Activated CD8-positive, alpha-beta T cell treated with anti-CD3 and anti-CD28 coated beads, Interleukin-2, amount 10 ng/mL, durations not matched to agents 7 days and 5 days (primary cell): ENCODE data around the gene WDR62. TPM values are rescaled to one million over a fixed set of nuclear protein-coding genes. Genes with fewer than 3 reads are reported as not detected.
A peak's percentile ranks its signal among the peaks of the same experiment; 100 is the strongest.

Source experiments
- ATAC-seq: fragments of 150-1000 bp; cut with Tn5 transposase; one replicate; pipeline ENCODE4 v1.10.0; 2021; ENCODE audit warnings: moderate library complexity
- CTCF ChIA-PET: fragments of 350-600 bp; sonication (Branson Sonifier 250); formaldehyde crosslinking; loops from one replicate; lab custom pipeline; 2021; ENCODE audit warnings: antibody characterized with exemption; lab: Charles Lee
- POLR2A ChIA-PET: fragments of 350-600 bp; sonication (Branson Sonifier 250); formaldehyde crosslinking; loops from one replicate; lab custom pipeline; 2021; ENCODE audit warnings: antibody characterized with exemption; lab: Charles Lee
- DNase-seq: peaks from one replicate; pipeline ENCODE4 v3.0.0-alpha.2; 2020
- H3K27ac Mint-ChIP-seq: one replicate; pipeline ENCODE4 v1.8.0; 2021; ENCODE audit warnings: mild to moderate bottlenecking, mixed read lengths
- H3K27me3 Mint-ChIP-seq: one replicate; pipeline ENCODE4 v1.8.0; 2021; ENCODE audit warnings: low read depth, mixed read lengths
- H3K36me3 Mint-ChIP-seq: one replicate; pipeline ENCODE4 v1.8.0; 2021; ENCODE audit warnings: low read depth, mixed read lengths
- H3K4me1 Mint-ChIP-seq: one replicate; pipeline ENCODE4 v1.8.0; 2021; ENCODE audit warnings: low read depth, mixed read lengths
- H3K4me3 Mint-ChIP-seq: one replicate; pipeline ENCODE4 v1.8.0; 2021; ENCODE audit warnings: mild to moderate bottlenecking, mixed read lengths
- H3K9me3 Mint-ChIP-seq: one replicate; pipeline ENCODE4 v1.8.0; 2022; ENCODE audit warnings: mixed read lengths; ENCODE audit not compliant: insufficient read depth
- total RNA-seq, 2 experiments: library from RNA; stranded (reverse); gene quantifications; one replicate each; pipeline ENCODE4 v1.2.3, GENCODE V29; 2021

The WDR62 gene
- total RNA-seq = 10 to 100 TPM; 43.6 to 44.5 TPM

GRCh38 chr19:36054733-36055686 lies at the start of gene WDR62:
Gene WDR62, plus strand, starts transcription at chr19:36054897. Its CDS starts 75 bp downstream, at chr19:36054972.
- peaks cover 44% of the 10 kb centered on the region for H3K4me1 Mint-ChIP-seq
- peaks cover 32% of the 10 kb centered on the region for H3K36me3 Mint-ChIP-seq
- DNase-seq (peak; percentile 96), ATAC-seq (peak; percentile 82)
- H3K9me3 Mint-ChIP-seq = no peaks in the 10 kb centered on the region
- CTCF ChIA-PET = interaction anchor here (1.0 to 1.8 kb wide), 7 partner anchors 41 to 236 kb away, joined by 3 to 8 read pairs (median 4); partner anchors contain the start of genes ALKBH6 and SDHAF1
- H3K27me3 Mint-ChIP-seq = no peaks in the 10 kb centered on the region
- POLR2A ChIA-PET = interaction anchor here (0.7 to 1.4 kb wide), 8 partner anchors 11 to 105 kb away, joined by 3 to 6 read pairs (median 3); partner anchors contain the start of genes ALKBH6, POLR2I and TBCB
- peak within 1 kb of the TSS; percentile 97 for H3K4me3 Mint-ChIP-seq
- H3K27ac Mint-ChIP-seq = peak within 1 kb of the TSS; percentile 97

GRCh38 chr19:36006955-36007354 lies 47.7 kb upstream of the WDR62 start:
- Mint-ChIP-seq H3K4me1 (peaks cover 10% of the 10 kb centered on the region), H3K27ac (no peak overlapping the region), H3K27me3 (no peaks in the 10 kb centered on the region), H3K9me3 (no peaks in the 10 kb centered on the region), H3K4me3 (no peak overlapping the region), H3K36me3 (peaks cover 13% of the 10 kb centered on the region)
- CTCF ChIA-PET = no interaction called here
- POLR2A ChIA-PET = no interaction called here
- ATAC-seq (no peak), DNase-seq (no peak)

GRCh38 chr19:36008336-36008978 lies 46.2 kb upstream of the WDR62 start, which contains the start of gene SYNE4:
Gene SYNE4, minus strand, starts transcription at chr19:36008813. Its CDS starts 132 bp downstream, at chr19:36008681.
- peak within 1 kb of the TSS; percentile 48 for H3K4me3 Mint-ChIP-seq
- H3K36me3 Mint-ChIP-seq = peaks cover 9% of the 10 kb centered on the region
- peak within 1 kb of the TSS; percentile 51 for H3K27ac Mint-ChIP-seq
- H3K4me1 Mint-ChIP-seq = peaks cover 19% of the 10 kb centered on the region
- ATAC-seq (no peak), DNase-seq (no peak)
- no peaks in the 10 kb centered on the region for H3K9me3 Mint-ChIP-seq
- no peaks in the 10 kb centered on the region for H3K27me3 Mint-ChIP-seq
- CTCF ChIA-PET = no interaction called here
- POLR2A ChIA-PET = no interaction called here

DNA sequence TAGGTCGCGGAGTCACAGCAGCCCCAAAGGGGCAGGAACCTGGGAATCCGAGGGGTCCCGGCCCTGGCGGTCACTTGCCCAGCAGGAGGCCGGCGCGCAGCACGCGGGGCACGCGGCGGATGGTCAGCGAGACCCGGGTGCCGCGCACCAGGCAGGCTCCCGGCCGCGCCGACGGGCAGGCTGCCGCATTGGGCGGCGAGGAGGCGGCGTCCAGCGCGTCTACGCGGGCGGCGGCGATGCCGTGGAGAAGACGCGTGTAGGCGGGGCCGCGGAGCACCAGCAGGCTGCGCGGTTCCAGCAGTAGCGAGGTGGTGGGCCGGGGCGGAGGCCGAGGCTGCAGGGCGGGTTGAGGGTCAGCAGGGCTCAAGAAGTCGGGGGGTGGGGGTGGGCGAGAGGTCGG lies 45.5 kb upstream of the WDR62 start:
- no peaks in the 10 kb centered on the region for H3K9me3 Mint-ChIP-seq
- peak; percentile 14 for ATAC-seq
- DNase-seq = peak; percentile 51
- CTCF ChIA-PET = no interaction called here
- no peaks in the 10 kb centered on the region for H3K27me3 Mint-ChIP-seq
- POLR2A ChIA-PET = no interaction called here
- peaks cover 9% of the 10 kb centered on the region for H3K36me3 Mint-ChIP-seq
- H3K4me3 Mint-ChIP-seq = peak overlapping the region; percentile 29
- peaks cover 24% of the 10 kb centered on the region for H3K4me1 Mint-ChIP-seq
- peak overlapping the region; percentile 51 for H3K27ac Mint-ChIP-seq

DNA sequence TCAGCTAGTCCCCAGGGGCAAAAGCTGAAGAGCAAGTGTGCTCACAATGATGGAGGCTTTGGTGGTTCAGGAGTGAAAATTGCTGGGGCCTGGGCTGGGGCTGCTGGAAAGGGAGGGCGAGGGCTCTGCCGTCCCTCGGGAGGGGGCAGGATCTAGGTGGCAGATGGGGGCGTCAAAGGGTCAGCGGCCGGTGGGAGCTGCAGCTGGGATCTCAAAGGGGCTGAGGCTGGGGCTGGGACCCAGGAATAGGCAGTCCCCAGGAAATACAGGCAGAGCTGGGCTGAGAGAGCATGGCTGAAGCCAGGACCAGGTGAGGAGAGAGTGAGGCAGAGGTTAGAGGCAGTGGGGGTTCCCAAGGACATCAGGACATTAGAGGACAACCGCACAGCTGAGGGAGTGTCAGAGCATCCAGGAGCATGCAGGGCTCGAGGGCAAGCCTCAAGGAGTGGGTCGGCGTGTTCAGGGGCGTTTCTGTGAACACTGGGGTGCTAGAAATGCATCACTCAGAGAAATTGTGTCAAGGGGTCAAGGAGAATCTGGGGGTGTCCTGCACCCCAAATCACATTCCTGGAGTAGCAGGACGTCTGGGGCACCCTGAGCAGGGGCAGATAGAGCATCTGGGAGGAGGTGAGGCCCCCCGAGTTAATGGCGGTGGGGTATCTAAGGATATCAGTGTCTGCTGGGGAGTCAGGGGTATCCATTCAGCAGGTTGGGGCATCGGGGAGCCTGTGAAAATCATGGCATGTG lies 44.9 kb upstream of the WDR62 start:
- Mint-ChIP-seq H3K9me3 (no peaks in the 10 kb centered on the region), H3K27me3 (no peaks in the 10 kb centered on the region), H3K4me1 (peaks cover 29% of the 10 kb centered on the region), H3K36me3 (peaks cover 7% of the 10 kb centered on the region), H3K4me3 (peak overlapping the region; percentile 29), H3K27ac (peak overlapping the region; percentile 51)
- DNase-seq = no peak
- CTCF ChIA-PET = no interaction called here
- no peak for ATAC-seq
- POLR2A ChIA-PET = no interaction called here

DNA sequence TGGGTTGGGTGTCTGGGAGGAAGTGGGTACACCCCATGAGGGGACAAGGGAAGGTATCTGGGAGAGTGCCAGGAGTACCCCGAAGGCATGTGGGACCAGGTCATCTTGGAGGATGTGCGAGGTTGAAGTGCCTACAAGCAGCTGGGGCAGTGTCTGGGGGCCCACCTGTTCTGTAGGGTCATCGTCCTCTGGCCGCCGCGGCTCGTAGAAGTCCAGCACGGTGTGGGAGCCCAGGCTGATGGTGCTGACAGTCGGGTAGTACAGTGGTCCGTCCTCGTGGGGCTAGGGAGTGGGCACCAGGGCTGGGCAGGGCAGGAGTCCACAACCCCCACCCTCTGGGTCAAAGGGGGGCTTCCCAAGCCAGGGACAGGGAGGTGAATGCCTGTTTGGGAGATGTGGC lies 44.3 kb upstream of the WDR62 start:
- no peaks in the 10 kb centered on the region for H3K27me3 Mint-ChIP-seq
- no peak overlapping the region for H3K4me3 Mint-ChIP-seq
- POLR2A ChIA-PET = no interaction called here
- CTCF ChIA-PET = no interaction called here
- H3K27ac Mint-ChIP-seq = no peak overlapping the region
- ATAC-seq = no peak
- H3K36me3 Mint-ChIP-seq = peaks cover 7% of the 10 kb centered on the region
- peaks cover 35% of the 10 kb centered on the region for H3K4me1 Mint-ChIP-seq
- no peaks in the 10 kb centered on the region for H3K9me3 Mint-ChIP-seq
- no peak for DNase-seq

DNA sequence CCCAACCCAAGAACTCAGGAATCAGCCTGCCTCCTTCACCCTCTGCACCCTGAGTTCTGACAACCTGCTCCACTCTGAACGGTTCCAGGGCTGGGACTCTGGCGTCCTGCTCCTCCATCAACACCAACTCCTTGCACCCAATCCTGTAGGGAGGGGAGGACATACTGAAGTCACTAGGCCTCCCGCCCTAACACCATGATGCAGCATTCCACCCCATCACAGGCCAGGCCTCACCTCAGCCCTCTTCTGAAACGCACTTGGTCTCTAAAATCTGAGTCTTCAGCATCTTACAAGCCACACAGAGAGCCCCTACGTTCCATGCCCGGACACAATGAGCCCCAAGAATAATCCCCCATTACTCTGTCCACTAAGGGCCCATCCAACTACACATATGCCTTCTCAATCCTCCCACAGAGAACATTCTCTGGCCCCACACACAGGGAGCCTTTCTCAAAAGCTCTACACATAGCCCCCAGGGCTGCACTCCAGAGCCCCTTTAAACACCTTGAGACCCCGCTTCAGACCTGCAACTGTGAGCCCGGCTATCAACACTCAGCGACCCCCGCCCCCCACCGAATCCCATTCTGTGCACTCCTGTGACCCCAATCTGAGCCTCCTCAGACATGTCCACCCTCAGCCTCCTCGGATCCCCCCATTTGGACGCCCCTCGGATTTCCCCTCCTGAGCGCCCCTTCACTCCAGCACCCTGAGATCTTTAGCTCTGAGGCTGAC lies 41.3 kb upstream of the WDR62 start:
- Mint-ChIP-seq H3K27ac (peak overlapping the region; percentile 97), H3K36me3 (peaks cover 11% of the 10 kb centered on the region), H3K9me3 (no peaks in the 10 kb centered on the region), H3K4me1 (peaks cover 42% of the 10 kb centered on the region), H3K4me3 (peak overlapping the region; percentile 96), H3K27me3 (no peaks in the 10 kb centered on the region)
- ChIA-PET POLR2A (interaction anchor here (0.8 to 1.7 kb wide), 6 partner anchors 8 to 110 kb away, joined by 3 to 9 read pairs (median 4); partner anchors contain the start of gene SDHAF1), CTCF (interaction anchor here (1.0 to 1.8 kb wide), 3 partner anchors 19 to 131 kb away, joined by 3 to 6 read pairs (median 4); partner anchors contain the start of genes SDHAF1, THAP8 and WDR62)
- ATAC-seq = no peak
- DNase-seq = no peak

GRCh38 chr19:36014012-36014924 lies 40.4 kb upstream of the WDR62 start, which contains the start of gene ALKBH6:
Gene ALKBH6, minus strand, starts transcription at chr19:36014213. Its CDS starts 816 bp downstream, at chr19:36013397.
- DNase-seq = peak; percentile 100
- POLR2A ChIA-PET = interaction anchor here (0.7 to 1.7 kb wide), 8 partner anchors 9 to 126 kb away, joined by 3 to 9 read pairs (median 4); partner anchors contain the start of genes CAPNS1 and SDHAF1

GRCh38 chr19:36019061-36019670 lies 35.5 kb upstream of the WDR62 start:
- DNase-seq = no peak
- ChIA-PET POLR2A (no interaction called here), CTCF (no interaction called here)
- Mint-ChIP-seq H3K9me3 (no peaks in the 10 kb centered on the region), H3K4me3 (no peak overlapping the region), H3K27me3 (no peaks in the 10 kb centered on the region), H3K4me1 (peaks cover 18% of the 10 kb centered on the region), H3K27ac (no peak overlapping the region), H3K36me3 (peaks cover 18% of the 10 kb centered on the region)
- ATAC-seq = no peak

More at GRCh38 chr19:36014012-36014924, 40.4 kb upstream of the WDR62 start, which contains the start of gene ALKBH6:
- H3K27ac Mint-ChIP-seq = peak within 1 kb of the TSS; percentile 97
- H3K36me3 Mint-ChIP-seq = peaks cover 13% of the 10 kb centered on the region
- ATAC-seq = peak; percentile 99
- no peaks in the 10 kb centered on the region for H3K9me3 Mint-ChIP-seq
- peak within 1 kb of the TSS; percentile 96 for H3K4me3 Mint-ChIP-seq
- CTCF ChIA-PET = interaction anchor here (1.0 to 1.8 kb wide), 3 partner anchors 20 to 132 kb away, joined by 3 to 6 read pairs (median 4); partner anchors contain the start of genes SDHAF1, THAP8 and WDR62
- H3K4me1 Mint-ChIP-seq = peaks cover 37% of the 10 kb centered on the region
- no peaks in the 10 kb centered on the region for H3K27me3 Mint-ChIP-seq
